HS-27A (cell line): Measurements from ENCODE around the gene MRPL46.
"Not testable (repeated sequence)": the region's sequence is repeated elsewhere in the genome, so short reads cannot be mapped to it uniquely, and the experiment has no call there.

Source experiments
- DNase-seq: peaks from one replicate; pipeline ENCODE4 v3.0.0-alpha.2; 2012; ENCODE audit warnings: low read depth, missing footprints

MRPL46 gene

DNA sequence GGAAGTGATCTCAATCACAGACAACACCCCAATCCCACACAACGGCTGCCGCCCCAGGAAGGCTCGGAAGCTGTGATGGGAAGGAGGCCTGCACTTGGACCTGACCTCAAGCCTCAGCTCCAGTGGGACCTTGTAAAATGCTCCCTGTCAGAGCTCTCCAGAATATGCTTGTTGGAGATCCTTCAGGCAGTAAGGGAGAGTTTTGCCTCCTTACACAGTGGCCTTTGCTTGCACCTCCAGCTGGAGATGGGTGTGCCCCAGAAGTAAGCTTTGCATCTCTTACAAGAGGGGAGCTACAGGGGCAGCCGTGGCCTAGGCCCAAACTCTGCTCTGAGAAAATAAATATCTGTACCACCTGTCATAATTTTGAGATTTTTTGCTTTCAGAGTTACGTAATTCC is 10.7 kb upstream of the MRPL46 start:
- DNase-seq = no peak

DNA sequence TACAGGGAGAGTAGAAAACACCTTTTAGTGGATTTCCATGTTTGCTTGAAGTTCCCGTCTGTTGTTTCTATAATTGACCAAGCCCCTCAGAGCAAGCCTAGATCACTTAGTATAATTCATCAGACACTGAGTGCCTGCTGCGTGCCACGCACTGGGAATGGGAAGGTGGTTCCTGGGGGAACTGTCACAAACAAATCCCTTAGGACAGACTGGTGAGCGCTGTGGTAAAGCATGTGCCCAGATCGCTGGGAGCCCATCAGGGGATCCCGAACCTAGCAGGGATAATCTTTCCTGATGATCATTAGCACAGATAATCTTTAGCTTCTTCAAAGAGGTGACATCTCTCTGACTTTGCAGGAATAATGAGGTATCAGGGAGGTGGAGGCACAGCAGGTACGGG is 9.9 kb upstream of the MRPL46 start:
- no peak for DNase-seq

DNA sequence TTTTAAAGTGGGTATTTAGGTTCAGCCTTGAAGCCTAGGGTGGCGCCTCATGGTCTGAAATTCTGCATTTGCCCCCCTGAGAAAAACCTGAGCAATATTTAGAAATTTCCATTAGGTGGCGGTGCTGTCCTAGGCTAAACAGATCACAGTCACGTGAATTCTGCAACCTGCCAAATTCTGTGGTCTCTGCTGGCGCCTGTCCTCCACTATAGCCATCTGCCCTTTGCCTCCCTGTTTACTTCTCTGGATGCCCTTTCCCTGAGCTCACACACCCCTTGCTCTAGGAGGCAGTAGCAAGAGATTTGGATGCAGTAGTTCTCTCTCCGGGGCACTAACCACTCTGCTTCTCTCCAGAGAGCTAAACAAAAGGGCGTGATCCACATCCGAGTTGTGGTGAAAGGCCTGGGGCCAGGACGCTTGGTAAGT is 9.5 kb upstream of the MRPL46 start:
- DNase-seq = no peak

DNA sequence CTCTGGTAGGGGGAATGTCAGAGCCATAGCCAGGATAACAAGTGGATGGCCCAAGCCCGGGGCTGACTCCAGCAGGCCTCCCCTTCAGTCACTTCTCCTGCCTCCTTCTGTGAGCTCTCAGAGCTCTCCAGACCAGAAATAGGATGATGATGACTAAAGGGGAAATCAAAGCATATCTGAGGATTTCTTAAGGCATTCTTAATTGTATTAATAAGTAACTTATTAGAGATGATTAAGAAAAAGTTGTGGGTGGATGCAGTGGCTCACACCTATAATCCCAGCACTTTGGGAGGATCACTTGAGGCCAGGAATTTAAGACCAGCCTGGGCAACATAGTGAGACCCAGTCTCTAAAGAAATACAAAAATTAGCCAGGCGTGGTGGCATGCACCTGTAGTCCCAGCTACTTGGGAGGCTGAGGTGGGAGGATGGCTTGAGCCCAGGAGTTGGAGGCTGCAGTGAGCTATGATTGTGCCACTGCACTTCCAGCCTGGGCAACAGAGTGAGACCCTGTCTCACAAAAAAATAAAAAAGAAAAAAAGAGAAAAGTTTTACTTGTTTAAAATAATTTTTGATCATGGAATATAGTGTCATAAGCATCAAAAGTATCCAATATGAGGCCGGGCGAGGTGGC is 6.6 kb upstream of the MRPL46 start:
- DNase-seq = not testable (repeated sequence)

DNA sequence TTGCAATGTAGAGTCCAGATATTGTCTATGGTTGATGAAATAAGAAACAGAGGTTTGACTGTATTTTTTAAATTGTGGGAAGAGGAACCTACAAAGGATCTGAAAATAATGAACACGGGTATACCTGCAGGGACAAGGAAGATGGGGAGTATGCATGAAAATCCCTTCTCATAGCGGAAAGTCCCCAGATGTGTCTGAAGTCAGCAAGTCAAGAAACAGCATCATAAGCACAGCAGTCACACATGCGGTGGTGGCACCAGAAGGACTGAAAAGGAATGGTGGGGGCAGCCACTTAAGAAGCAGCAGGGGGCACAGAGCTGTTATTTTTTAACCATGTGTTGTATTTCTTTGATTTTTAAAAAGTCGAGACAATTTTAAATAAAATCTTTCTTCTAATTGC is 5.0 kb upstream of the MRPL46 start:
- no peak for DNase-seq

DNA sequence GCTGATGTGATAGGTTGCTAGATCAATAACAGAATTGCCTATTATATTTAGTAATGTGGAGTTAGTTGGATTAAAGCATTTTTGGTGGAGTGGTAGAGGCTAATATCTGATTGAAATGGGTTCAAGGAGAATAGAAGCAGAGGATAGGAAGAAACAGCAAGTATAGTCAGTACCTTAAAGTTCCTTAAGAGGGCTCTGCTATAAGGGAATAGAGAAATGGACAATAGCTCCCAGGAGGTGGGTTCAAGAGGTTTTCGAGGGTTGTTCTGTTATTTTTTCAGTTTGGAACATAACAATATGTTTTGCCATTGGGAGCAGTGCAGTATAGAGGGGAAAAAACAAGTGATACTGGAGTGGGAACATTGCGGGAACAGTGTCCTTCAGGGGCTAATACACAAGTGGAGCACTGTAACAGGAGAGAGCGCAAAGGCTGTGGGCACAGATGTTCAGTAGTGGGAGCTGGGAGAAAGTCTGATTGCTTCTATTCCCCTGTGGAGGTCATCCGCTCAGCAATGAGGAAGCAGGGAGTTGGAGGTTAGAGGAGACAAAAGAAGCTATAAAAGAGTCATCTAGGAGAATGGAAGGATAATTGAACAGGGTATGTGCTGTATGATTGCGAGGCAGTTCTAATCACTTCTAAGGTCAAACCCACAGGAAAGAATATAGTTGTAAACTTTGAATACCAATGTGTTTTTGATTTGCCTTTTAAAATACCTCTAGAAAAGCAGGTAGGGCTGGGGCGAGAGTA is 3.6 kb upstream of the MRPL46 start:
- DNase-seq = no peak

DNA sequence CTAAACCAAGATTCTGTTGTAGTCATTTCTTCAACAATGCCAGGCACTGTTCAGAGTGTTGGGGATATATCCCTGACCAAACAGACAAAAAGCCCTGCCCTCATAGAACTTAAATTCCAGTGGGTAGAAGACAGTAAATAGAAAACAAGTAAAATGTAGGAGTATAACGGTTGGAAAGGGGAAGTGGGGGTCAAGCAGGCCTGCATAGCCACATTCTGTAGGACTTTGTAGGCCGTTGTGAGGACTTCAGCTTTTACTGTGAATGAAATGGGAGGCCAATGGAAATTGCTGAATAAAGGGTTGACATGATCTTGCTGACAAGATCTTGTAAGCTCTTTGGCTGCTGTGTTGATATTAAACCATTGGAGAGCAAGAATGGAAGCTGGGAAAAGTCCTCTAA is 2.1 kb upstream of the MRPL46 start:
- DNase-seq = no peak

DNA sequence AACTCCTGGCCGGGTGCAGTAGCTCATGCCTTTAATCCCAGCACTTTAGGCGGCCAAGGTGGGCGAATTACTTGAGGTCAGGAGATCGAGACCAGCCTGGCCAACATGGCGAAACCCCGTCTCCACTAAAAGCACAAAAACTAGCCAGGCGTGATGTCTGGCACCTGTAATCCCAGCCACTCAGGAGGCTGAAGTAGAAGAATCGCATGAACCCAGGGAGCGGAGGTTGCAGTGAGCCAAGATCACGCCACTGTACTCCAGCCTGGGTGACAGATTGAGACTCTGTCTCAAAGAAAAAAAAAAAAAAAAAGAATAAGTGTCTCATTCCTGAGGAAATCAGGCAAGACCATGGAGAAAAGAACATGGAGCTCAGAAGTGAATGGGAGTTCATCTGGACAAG is 1.5 kb upstream of the MRPL46 start:
- DNase-seq = not testable (repeated sequence)

DNA sequence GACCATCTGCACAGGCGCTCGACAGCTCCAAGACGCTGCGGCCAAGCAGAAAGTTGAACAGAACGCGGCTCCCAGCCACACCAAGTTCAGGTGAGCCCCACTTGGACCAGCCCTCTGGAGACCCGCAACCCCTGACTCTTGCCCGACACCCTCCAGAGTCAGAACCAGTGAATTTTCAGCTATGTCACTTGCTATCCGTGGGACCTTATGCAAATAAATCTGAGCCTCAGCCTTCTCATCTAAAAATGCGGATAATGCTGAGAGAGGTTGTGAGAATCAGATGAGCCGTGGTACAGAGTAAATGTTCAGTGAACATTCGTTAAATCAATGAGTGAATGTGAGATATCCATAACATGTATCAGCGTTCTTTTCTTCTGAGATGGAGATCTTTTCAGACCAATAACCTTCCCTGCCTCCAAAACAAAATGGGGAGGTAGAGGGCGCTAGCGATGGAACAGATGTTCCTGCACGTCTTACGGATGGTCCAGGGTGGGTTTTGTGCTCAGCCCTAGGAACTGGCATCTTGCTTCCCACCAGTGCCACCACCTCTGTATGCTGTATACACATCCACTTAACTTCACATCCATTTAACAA is 844 bp upstream of the MRPL46 start:
- DNase-seq = no peak

DNA sequence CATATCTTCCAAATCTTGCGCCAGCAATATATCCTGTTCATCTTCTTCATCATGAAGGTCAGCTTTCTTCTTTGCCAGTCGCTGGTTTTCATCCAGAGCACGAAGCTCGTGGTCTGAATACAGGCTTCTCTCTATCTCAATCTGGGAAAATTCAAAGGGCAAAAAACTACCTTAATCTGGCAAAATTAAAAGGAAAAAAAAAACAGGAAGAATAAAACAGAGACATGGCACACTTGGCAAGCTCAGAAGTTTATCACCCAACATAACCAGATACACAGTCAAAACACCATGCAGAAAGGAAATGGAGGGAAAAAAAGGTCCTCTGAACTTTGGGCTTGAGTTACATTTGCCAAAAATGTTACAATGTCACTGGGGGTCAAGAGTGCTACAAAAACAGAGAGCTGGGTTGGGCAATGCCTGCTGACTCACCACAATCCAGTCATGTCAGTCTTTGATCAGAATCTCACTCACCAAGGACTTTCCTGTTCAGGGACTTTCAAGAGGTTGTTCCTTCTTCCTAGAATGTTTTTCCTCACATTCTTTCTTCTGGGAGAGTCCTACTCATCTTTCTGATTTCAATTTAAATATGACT is 1.5 kb downstream of the MRPL46 start:
- DNase-seq = peak; percentile 63

DNA sequence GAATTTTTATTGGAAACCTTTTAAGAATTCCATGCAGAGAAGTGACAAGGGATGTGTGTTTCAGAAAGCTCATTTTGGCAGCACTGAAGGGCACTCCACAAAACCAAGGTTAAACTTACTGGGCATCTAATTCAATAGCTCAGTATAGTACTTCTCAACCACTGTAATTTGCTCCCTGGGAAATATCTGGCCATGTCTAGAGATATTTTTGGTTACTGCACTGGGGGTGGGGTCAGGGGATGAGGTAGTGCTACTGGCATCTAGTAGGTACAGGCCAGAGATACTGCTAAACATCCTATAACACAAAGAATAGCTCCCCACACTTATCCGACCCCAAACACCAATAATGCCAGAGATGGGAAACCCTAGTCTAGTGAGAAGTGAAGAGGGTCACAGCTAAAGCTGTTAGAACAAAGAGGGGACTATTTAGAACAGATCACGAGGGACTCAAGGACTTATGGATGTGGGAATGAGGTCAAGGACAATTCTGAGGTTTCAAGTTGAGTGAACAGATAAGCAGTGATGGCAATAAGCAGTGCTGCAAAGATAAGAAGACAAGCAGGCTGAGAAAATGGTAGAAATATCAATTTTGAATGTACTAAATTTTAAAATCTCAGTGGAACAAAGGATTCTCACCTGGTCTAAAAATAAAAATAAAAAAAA is 3.2 kb downstream of the MRPL46 start:
- no peak for DNase-seq

DNA sequence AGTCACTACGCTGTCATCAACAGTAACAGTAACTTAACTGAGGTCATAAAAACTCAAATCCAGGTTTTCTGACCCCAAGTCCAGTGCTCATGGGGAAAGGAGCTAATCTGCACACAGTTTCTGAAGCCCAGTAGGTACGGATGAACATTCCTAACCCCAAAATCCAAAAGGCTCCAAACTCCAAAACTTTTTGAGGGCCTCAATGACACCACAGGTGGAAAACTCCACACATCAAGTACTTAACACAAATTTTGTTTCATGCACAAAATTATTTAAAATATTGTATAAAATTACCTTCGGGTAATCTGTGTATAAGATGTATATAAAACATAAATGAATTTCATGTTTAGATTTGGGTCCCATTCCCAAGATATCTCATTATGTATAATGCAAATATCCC is 10.5 kb downstream of the MRPL46 start:
- DNase-seq = no peak

DNA sequence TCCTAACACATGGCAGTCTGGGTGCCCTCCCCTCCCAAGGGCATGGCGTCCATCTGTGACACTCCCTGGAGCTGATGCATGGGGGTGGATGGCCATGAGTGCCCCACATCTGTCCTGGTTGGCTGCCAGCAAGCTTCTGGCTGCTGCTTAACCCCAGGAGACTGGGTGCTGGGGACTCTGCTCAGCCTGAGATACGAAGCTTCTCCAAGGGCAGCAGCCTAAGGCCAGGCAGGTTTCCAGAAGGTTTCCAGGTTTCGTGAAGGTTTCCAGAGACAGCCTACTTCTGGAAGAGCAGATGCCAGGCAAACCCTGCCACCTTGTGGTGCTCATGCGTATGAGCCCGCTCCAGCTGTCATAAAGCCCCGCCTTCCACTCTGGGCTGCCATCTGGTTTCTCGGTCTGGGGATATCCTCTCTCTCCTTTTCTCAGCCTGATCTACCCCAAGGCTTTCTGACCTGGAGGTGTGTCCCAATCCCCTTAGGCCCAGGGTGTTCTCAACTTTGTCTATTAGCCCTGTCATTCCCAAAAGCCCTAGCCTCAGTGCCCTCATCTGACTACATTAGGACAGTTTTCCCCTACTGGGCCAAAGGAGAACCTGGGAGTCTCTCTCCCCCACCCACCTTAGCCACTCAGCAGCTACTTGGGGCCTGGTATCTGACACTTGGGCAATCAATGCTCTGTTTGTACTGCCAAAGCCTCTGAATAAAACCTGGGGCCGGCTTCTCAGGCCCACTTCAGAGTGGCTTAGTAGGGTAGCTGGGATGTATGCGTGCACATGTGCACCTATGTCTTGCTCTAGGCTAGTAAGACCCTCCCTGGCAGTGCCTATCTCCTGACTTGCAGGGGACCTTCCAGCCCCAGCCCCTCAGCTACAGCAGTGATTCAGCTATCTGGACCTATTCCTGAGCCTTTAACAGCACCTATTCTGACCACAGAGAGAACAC is 12.0 kb downstream of the MRPL46 start:
- DNase-seq = peak; percentile 59

DNA sequence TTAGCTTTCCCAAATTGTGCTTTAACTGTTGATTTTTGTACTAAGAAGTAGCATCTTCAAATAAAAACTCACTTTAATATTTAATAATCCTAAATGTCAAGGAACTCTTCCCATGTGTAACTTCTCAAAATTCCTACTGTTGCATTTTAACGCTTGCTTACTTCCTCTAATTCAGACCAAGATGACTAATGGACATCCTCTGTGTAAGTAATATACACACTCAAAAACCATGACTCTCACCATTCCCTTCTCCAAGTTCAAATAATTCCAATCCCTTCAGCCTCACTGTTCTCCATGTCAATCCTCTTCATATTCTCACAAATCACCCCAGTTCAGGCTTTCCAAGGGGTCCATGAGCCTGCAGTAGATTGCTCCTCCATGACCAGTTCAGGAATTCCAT is 13.0 kb downstream of the MRPL46 start:
- no peak for DNase-seq

DNA sequence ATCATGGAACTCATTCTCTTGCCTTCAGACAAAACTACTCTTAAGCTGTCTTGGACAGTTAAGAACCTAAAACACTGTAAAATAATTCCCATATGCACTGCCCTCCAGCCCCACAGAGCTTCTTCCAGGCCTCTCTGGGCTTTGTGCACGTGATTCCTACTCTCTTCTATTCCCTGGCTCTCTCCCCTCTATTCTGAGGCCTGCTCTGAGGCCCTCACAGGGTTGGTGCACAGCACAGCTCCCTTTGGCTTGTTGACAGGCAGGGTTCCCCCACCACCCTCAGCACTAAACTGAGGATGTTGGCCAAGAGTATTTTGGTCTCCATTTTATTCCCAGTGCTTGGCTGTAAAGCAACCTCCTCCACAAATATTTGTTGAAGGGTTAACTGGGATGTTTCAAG is 13.5 kb downstream of the MRPL46 start:
- DNase-seq = no peak

DNA sequence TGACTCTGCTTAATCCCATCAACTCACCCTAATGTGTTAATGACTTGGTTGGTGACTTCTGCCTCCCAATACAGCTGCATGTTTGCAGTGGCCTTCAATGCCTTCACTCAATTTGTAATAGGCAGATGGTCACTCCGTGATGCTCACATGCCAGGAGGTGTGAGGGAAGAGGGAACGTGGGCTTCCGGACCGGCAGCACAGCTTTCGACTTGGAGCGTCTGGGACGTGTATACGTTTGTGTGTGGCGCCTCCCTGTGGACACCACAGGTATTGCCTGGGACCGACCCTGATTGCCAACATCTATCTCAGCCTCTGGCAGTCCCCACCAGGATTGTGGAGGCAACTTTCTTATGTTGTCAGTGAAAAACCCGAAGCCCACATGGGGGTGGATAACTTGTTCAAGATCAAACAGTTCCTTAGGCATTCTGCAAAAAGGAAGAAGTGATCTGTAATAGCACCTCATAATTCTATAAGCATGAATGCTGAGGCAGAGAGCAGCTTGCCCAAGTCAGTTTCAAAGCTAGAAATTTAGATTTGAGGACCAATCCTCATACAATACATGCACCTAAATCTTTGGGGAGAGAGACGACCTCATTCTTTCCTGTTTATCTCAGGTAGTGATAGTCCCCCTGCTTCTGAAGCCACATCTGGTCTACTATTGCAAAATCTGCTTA is 16.9 kb downstream of the MRPL46 start:
- DNase-seq = peak; percentile 62

DNA sequence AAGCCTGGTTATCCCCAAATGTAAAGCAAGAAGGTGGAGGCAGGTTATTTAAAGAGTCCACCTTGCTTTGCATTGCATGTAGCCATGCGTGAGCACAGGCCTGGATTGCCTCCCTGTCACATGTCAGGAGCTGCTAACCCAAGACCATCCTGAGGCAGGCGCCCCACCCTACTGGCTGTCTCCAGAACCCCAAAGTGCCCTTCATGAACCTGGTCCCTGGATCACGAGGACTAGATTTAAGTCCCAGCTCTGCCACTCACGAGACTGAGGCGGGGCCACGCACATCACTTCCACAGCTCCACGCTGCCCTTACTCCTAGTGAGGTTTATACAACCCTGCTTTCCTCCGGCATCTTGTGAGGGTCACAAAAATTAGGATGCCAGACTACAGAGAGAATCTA is 17.6 kb downstream of the MRPL46 start:
- DNase-seq = no peak

DNA sequence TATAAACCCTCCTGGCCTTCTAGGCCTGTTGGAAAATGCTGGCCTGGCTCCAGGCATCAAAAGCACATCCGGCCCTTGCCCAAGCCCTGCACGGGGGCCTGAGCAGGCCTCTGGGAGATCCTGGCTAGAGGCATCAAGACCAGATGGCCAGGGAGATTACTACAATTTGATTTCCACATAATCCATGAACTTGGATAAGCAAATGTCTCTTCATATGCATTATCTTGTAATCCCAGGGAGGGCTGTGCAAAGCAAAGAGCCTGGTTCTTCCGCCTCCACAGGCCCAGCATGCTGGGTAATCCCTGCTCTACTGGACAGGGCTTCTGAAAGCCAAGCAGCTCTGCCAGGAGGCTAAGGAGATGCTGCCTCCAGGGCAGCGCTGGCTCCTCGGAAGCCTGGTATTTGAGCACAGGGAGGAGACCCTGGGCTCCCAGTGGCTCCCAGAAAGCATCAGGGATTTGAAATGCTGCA is 18.2 kb downstream of the MRPL46 start:
- DNase-seq = no peak

DNA sequence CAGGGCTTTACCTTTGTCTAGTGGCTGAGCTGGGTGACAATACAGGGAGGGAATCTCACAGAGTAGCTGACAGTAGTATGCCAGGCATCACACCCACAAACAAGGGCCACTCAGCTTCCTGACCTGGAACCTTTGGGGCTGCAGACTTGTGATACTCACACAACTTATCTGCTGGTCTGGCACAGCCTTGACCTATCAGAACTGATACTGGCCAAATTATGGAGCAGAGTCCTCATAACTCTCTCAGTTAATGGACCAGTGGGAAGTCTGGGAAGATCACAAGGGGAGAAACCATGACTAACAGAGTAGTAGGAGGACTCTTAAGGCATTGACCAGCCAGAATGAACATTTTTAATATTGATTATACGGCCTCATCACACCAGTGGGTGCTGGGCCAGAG is 19.4 kb downstream of the MRPL46 start:
- no peak for DNase-seq

DNA sequence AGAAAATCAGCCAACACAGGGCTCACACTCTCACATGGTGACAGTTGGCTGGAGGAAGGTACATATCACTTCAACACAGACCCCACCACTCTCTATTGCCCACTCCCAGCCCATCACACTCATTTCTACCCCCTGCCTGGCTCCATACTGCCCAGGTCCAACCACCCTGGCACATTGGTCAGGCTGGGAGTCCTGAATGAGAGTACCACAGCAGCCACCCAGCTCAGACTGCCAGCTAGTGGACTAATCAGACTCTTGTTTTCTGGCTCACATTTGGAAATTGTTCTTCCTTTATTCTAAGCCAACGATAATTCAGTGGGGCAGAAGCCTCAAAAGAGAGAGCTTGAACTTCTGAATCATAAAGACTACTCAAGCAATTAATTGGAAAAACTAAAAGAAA is 20.0 kb downstream of the MRPL46 start:
- DNase-seq = no peak
